Mesothelial cell of epicardium (in vitro differentiated cells): ENCODE results near the gene ASF1A. TPM values are rescaled to one million over a fixed set of nuclear protein-coding genes. Genes with fewer than 3 reads are reported as not detected.

ENCODE experiments used
- DNase-seq, 2 experiments: peaks; one replicate each; pipeline ENCODE4 v3.0.0; 2021; ENCODE audit warnings: low spot score in 2 of 2; ENCODE audit not compliant: unreplicated experiment in 2 of 2
- H3K27ac Mint-ChIP-seq: 2 replicates; pipeline ENCODE4 v1.8.0; 2021; ENCODE audit warnings: mixed read lengths
- H3K27me3 Mint-ChIP-seq: 2 replicates; pipeline ENCODE4 v1.8.0; 2021; ENCODE audit warnings: low read depth, mixed read lengths
- H3K36me3 Mint-ChIP-seq: 2 replicates; pipeline ENCODE4 v1.8.0; 2021; ENCODE audit warnings: mixed read lengths
- H3K4me1 Mint-ChIP-seq: 2 replicates; pipeline ENCODE4 v1.8.0; 2021; ENCODE audit warnings: mixed read lengths
- H3K4me3 Mint-ChIP-seq: 2 replicates; pipeline ENCODE4 v1.8.0; 2021; ENCODE audit warnings: mild to moderate bottlenecking, moderate library complexity, mixed read lengths
- H3K9me3 Mint-ChIP-seq: 2 replicates; pipeline ENCODE4 v1.8.0; 2021; ENCODE audit warnings: mixed read lengths
- total RNA-seq: library from RNA; stranded (reverse); gene quantifications from 3 replicates; pipeline ENCODE4 v1.2.1, GENCODE V29; 2021
- TF ChIP-seq, protein P1 (sequence below): fragments of 200-600 bp; sonication (generic); IDR thresholded peaks from one replicate; pipeline ENCODE4 v1.5.0; 2021; ENCODE audit warnings: antibody characterized with exemption; ENCODE audit not compliant: unreplicated experiment

Gene ASF1A
- total RNA-seq, 1 donor from 2014 or later, result 22.9 TPM

DNA sequence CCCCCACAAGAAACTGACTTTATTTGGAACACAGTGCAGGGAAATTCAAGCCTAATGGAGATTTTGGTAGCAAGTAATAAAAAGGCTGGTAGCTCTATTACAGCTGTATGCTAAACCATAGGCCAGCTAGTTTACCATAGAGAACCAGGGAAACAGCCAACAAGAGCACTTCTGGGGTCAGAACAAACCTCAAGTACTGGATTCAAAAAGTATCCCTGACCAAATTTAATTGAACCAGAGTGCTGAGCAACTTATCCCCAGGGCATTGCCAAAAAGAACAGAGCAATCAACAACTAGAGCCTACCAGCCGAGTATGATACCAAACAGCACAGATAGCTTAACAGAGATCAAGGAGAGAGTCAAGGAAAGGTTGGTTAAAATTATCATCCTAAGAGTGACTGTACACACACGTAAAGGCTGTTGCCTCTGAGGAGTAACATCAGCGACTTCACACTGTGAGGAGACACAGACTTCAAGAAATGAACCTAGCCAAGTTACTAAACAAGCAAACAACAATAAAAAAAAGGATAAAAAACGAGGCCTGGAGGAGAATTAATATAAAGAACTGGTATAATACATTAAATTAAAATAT lies 11.5 kb upstream of the ASF1A start:
- TF ChIP-seq, protein P1, sequence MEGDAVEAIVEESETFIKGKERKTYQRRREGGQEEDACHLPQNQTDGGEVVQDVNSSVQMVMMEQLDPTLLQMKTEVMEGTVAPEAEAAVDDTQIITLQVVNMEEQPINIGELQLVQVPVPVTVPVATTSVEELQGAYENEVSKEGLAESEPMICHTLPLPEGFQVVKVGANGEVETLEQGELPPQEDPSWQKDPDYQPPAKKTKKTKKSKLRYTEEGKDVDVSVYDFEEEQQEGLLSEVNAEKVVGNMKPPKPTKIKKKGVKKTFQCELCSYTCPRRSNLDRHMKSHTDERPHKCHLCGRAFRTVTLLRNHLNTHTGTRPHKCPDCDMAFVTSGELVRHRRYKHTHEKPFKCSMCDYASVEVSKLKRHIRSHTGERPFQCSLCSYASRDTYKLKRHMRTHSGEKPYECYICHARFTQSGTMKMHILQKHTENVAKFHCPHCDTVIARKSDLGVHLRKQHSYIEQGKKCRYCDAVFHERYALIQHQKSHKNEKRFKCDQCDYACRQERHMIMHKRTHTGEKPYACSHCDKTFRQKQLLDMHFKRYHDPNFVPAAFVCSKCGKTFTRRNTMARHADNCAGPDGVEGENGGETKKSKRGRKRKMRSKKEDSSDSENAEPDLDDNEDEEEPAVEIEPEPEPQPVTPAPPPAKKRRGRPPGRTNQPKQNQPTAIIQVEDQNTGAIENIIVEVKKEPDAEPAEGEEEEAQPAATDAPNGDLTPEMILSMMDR, result no peak
- Mint-ChIP-seq H3K4me1 (no peaks in the 10 kb centered on the region), H3K36me3 (peaks cover 2% of the 10 kb centered on the region), H3K27ac (no peak overlapping the region), H3K4me3 (no peak overlapping the region), H3K27me3 (no peaks in the 10 kb centered on the region), H3K9me3 (peaks cover 4% of the 10 kb centered on the region)
- DNase-seq, result no peak

DNA sequence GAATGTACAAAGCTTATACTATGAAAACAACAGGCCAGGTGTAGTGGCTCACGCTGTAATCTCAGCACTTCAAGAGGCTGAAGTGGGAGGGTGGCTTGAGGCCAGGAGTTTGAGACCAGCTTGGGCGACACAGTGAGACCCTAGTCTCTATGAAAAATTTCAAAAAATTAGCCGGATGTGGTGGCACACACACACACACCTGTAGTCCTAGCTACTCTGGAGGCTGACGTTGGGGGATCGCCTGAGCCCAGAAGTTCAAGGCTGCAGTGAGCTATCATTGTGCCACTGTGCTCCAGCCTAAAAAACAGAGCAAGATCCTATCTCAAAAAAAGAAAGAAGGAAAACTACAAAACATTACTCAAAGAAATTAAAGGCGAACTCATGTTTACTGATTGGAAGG lies 7.3 kb upstream of the ASF1A start:
- no peaks in the 10 kb centered on the region for H3K9me3 Mint-ChIP-seq
- no peak overlapping the region for H3K27ac Mint-ChIP-seq
- H3K4me3 Mint-ChIP-seq, result no peak overlapping the region
- TF ChIP-seq, protein P1, result no peak
- H3K4me1 Mint-ChIP-seq, result peaks cover 9% of the 10 kb centered on the region
- no peaks in the 10 kb centered on the region for H3K27me3 Mint-ChIP-seq
- DNase-seq, result no peak
- H3K36me3 Mint-ChIP-seq, result no peaks in the 10 kb centered on the region

DNA sequence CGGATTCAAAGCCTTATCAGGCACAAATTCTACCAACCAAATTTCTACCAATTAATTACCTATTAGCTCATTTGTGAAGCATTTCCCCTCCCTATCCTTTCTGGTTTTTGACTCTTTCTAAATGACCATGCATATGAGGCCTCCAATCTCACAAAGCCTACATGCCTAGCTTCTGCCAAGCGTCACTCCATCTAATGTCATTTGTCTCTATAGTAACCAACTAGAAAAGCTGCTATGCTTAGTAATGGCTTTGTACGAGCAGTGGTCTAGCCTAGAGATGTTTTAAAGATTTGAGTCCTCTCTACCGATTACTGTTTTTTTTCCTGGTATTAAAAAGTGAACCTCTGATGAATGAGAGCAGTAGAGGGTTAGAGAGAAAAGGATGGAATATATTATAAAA lies 4.8 kb upstream of the ASF1A start:
- Mint-ChIP-seq H3K27ac (no peak overlapping the region), H3K36me3 (no peaks in the 10 kb centered on the region), H3K9me3 (no peaks in the 10 kb centered on the region), H3K27me3 (no peaks in the 10 kb centered on the region), H3K4me1 (peaks cover 27% of the 10 kb centered on the region), H3K4me3 (no peak overlapping the region)
- TF ChIP-seq, protein P1, result no peak
- no peak for DNase-seq

DNA sequence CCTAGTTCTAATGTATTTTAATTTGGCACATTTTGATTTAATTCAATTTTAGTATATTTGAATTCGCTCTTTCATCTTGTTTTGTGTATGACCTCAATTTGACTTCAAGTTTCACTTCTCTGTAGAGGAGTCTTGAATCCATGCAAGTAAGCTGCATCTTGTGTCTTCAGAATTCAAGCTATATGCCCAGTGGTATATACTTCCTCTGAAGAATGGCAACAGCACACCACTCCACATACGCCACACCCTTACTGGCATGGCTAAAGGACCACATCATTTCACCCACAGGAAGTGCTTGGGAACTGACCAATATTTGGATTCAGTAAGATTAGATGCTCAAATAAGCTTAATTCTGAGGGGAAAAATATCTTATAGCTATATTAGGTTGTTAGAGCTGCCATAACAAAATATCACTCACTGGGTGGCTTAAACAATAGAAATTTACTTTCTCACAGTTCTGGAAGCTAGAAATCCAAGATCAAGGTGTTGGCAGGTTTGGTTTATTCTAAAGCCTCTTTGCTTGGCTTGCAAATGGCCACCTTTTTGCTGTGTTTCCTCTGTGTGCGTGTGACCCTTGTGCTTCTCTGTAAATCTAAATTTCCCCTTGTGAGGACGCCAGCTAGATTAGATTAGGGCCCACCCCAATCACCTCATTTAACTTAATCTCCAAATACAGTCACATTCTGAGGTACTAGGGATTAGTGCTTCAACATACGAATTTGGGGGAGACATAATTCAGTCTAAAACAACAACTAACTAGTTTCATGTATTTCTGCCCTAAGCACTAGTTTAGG lies 2.8 kb upstream of the ASF1A start:
- Mint-ChIP-seq H3K27me3 (no peaks in the 10 kb centered on the region), H3K4me1 (peaks cover 33% of the 10 kb centered on the region), H3K4me3 (no peak overlapping the region), H3K27ac (no peak overlapping the region), H3K36me3 (no peaks in the 10 kb centered on the region), H3K9me3 (no peaks in the 10 kb centered on the region)
- DNase-seq, result no peak
- TF ChIP-seq, protein P1, result no peak

DNA sequence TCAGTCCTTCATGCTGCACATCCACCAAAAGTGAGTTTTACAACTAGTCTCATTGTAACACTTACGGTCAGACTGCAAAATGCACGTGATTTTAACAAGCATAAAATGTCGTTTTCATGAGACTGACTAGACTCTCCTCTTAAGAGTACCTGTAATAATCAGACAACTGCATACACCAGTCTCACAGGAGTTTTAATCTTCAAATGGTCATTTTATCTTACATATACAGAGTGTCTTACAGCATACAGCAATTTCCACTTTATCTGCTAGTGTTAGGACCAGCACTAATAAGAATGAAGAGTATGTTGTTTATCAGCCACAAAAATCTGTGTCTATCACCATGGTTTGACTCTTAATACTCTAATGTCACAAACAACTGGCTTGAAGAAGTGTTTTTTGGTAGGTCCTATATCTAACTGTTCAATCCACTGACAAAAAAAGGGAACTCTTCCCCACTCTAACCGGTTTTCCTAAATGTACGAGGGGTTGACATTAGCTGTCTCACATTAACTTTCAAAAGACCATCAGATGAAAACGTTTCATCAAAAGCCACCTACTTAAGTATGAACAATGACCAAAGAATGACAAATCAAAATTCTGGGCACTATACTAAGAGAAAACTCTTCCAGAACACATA lies 1.5 kb upstream of the ASF1A start:
- Mint-ChIP-seq H3K27ac (peak overlapping the region; percentile 91), H3K4me1 (peaks cover 36% of the 10 kb centered on the region), H3K9me3 (no peaks in the 10 kb centered on the region), H3K36me3 (no peaks in the 10 kb centered on the region), H3K4me3 (peak overlapping the region; percentile 89), H3K27me3 (no peaks in the 10 kb centered on the region)
- no peak for DNase-seq
- TF ChIP-seq, protein P1, result no peak
